Astrocyte (in vitro differentiated cells and primary cell): ENCODE data around the gene KRT6B.

Source experiments
- EZH2 ChIP-seq: IDR thresholded peaks from 2 replicates; pipeline ENCODE4 v1.6.1; 2012; ENCODE audit warnings: mild to moderate bottlenecking, low read length, inconsistent platforms; ENCODE audit not compliant: insufficient read depth
- TF ChIP-seq, protein P1 (sequence below): IDR thresholded peaks from 2 replicates; pipeline ENCODE4 v1.5.1; 2011; ENCODE audit warnings: low read depth, mild to moderate bottlenecking, inconsistent platforms, low read length, moderate library complexity; ENCODE audit not compliant: insufficient read depth

DNA sequence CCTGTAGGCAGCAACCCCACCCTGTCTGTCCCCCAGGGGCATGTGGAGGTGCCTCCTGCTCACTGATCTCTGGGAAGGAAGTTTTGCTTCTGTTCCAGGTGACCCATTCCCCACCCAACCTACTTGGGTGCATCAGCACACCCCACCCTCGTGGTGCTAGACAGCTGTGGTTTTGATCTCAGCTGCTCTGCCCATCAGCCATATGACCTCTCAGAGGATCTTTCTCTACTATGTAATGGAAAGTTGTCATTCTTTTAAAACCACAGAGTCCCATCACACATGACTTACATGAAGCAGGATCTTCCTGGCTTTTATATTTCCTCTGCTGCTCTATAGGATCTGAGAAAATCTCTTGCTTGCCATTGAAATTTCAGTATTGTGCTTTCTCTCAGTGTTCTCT is 32.3 kb downstream of the KRT6B start:
- TF ChIP-seq, protein P1, sequence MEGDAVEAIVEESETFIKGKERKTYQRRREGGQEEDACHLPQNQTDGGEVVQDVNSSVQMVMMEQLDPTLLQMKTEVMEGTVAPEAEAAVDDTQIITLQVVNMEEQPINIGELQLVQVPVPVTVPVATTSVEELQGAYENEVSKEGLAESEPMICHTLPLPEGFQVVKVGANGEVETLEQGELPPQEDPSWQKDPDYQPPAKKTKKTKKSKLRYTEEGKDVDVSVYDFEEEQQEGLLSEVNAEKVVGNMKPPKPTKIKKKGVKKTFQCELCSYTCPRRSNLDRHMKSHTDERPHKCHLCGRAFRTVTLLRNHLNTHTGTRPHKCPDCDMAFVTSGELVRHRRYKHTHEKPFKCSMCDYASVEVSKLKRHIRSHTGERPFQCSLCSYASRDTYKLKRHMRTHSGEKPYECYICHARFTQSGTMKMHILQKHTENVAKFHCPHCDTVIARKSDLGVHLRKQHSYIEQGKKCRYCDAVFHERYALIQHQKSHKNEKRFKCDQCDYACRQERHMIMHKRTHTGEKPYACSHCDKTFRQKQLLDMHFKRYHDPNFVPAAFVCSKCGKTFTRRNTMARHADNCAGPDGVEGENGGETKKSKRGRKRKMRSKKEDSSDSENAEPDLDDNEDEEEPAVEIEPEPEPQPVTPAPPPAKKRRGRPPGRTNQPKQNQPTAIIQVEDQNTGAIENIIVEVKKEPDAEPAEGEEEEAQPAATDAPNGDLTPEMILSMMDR: no peak
- TF ChIP-seq EZH2: no peak
